ENCODE data around the gene OR52E4. TPM values are rescaled to one million over a fixed set of nuclear protein-coding genes. Genes with fewer than 3 reads are reported as not detected.

Gene OR52E4
- total RNA-seq, 1 experiment from 2014 or later: not detected

- no TSS peak for BruUV-seq (replicated peaks)
- TF ChIP-seq CTCF (IDR thresholded peaks at IDR 0.05; ENCODE audit: unreplicated experiment): no peak
- Mint-ChIP-seq H3K27ac (ENCODE audit: unreplicated experiment) (no peak within 1 kb of the TSS), H3K36me3 (ENCODE audit: insufficient read depth, unreplicated experiment) (no peaks in the 10 kb centered on the region), H3K9me3 (ENCODE audit: low read depth, unreplicated experiment) (peaks cover 4% of the 10 kb centered on the region), H3K27me3 (ENCODE audit: unreplicated experiment) (no peaks in the 10 kb centered on the region), H3K4me3 (ENCODE audit: low read depth, unreplicated experiment) (no peak within 1 kb of the TSS), H3K4me1 (ENCODE audit: low read depth, unreplicated experiment) (no peaks in the 10 kb centered on the region)
- CTCF ChIA-PET: no interaction called here
- no peak for DNase-seq
- intact Hi-C loops (cut with micrococcal nuclease; ENCODE audit: unreplicated experiment): no loop called here
Measured at GRCh38 chr11:5841797-5842196, 38.6 kb upstream of the OR52E4 start, which contains the start of gene OR52E6. TSS of gene OR52E6 (minus strand) at chr11:5841897. CDS start at chr11:5841897, 0 bp downstream.

GRCh38 chr11:5846701-5847100, 33.7 kb upstream of the OR52E4 start:
- Mint-ChIP-seq H3K36me3 (ENCODE audit: insufficient read depth, unreplicated experiment) (no peaks in the 10 kb centered on the region), H3K27ac (ENCODE audit: unreplicated experiment) (no peak overlapping the region), H3K4me1 (ENCODE audit: low read depth, unreplicated experiment) (no peaks in the 10 kb centered on the region), H3K27me3 (ENCODE audit: unreplicated experiment) (no peaks in the 10 kb centered on the region), H3K4me3 (ENCODE audit: low read depth, unreplicated experiment) (no peak overlapping the region), H3K9me3 (ENCODE audit: low read depth, unreplicated experiment) (peaks cover 2% of the 10 kb centered on the region)
- no TSS peak for BruUV-seq (replicated peaks)
- TF ChIP-seq CTCF (IDR thresholded peaks at IDR 0.05; ENCODE audit: unreplicated experiment): no peak
- no peak for DNase-seq
- intact Hi-C loops (cut with micrococcal nuclease; ENCODE audit: unreplicated experiment): no loop called here
- CTCF ChIA-PET: no interaction called here

- TF ChIP-seq CTCF (IDR thresholded peaks at IDR 0.05; ENCODE audit: unreplicated experiment): no peak
- DNase-seq: no peak
- H3K36me3 Mint-ChIP-seq (ENCODE audit: insufficient read depth, unreplicated experiment): no peaks in the 10 kb centered on the region
- no TSS peak for BruUV-seq (replicated peaks)
- no peak overlapping the region for H3K27ac Mint-ChIP-seq (ENCODE audit: unreplicated experiment)
- no peaks in the 10 kb centered on the region for H3K4me1 Mint-ChIP-seq (ENCODE audit: low read depth, unreplicated experiment)
- CTCF ChIA-PET: no interaction called here
- intact Hi-C loops (cut with micrococcal nuclease; ENCODE audit: unreplicated experiment): no loop called here
- H3K27me3 Mint-ChIP-seq (ENCODE audit: unreplicated experiment): no peaks in the 10 kb centered on the region
- peaks cover 2% of the 10 kb centered on the region for H3K9me3 Mint-ChIP-seq (ENCODE audit: low read depth, unreplicated experiment)
- H3K4me3 Mint-ChIP-seq (ENCODE audit: low read depth, unreplicated experiment): no peak overlapping the region
Measured at GRCh38 chr11:5847711-5848110, 32.7 kb upstream of the OR52E4 start.

GRCh38 chr11:5851002-5851401, 29.4 kb upstream of the OR52E4 start:
- CTCF ChIA-PET: no interaction called here
- intact Hi-C loops (cut with micrococcal nuclease; ENCODE audit: unreplicated experiment): no loop called here
- H3K4me3 Mint-ChIP-seq (ENCODE audit: low read depth, unreplicated experiment): no peak overlapping the region
- H3K27me3 Mint-ChIP-seq (ENCODE audit: unreplicated experiment): no peaks in the 10 kb centered on the region
- peaks cover 6% of the 10 kb centered on the region for H3K9me3 Mint-ChIP-seq (ENCODE audit: low read depth, unreplicated experiment)
- H3K27ac Mint-ChIP-seq (ENCODE audit: unreplicated experiment): no peak overlapping the region
- H3K4me1 Mint-ChIP-seq (ENCODE audit: low read depth, unreplicated experiment): no peaks in the 10 kb centered on the region
- TF ChIP-seq CTCF (IDR thresholded peaks at IDR 0.05; ENCODE audit: unreplicated experiment): no peak
- H3K36me3 Mint-ChIP-seq (ENCODE audit: insufficient read depth, unreplicated experiment): no peaks in the 10 kb centered on the region
- DNase-seq: no peak
- no TSS peak for BruUV-seq (replicated peaks)

Measured in Calu3 (cell line).